Endothelial cell of umbilical vein (primary cell): Measurements from ENCODE around the gene IST1. TPM values are rescaled to one million over a fixed set of nuclear protein-coding genes. Genes with fewer than 3 reads are reported as not detected.

Source experiments
- BruUV-seq: library from RNA; stranded (reverse); fragments of 400-500 nt; replicated peaks from 2 replicates; lab custom pipeline; 2021; lab: Mats Ljungman, UMichigan
- CTCF ChIA-PET: fragments of 300-600, 350-600 bp; sonication (Branson Sonifier 250); formaldehyde crosslinking; loops from one replicate; lab custom pipeline; 2021; ENCODE audit warnings: antibody characterized with exemption, inconsistent platforms; lab: Charles Lee
- POLR2A ChIA-PET: fragments of 300-600, 350-600 bp; sonication (Branson Sonifier 250); formaldehyde crosslinking; loops from one replicate; lab custom pipeline; 2021; ENCODE audit warnings: antibody characterized with exemption, inconsistent platforms; lab: Charles Lee
- DNase-seq: peaks from one replicate; pipeline ENCODE4 v3.0.0-alpha.2; 2011; ENCODE audit warnings: low read depth, low spot score
- FAIRE-seq: peaks from 2 replicates; lab custom pipeline; 2011; peaks lifted over from hg19 to GRCh38; lab: Jason Lieb, UNC
- H2AFZ ChIP-seq: 2 replicates; pipeline ENCODE4 v1.6.0; 2012; ENCODE audit warnings: low read depth, low read length, control low read depth, inconsistent platforms
- H3K27ac ChIP-seq: 2 replicates; pipeline ENCODE4 v1.5.1; 2011; ENCODE audit warnings: low read depth, mild to moderate bottlenecking, control low read depth, low read length, moderate library complexity; ENCODE audit not compliant: insufficient read depth
- H3K27me3 ChIP-seq, 2 experiments: 2 replicates each; pipeline versions ENCODE4 v1.6.0 to v1.6.1; 2011; ENCODE audit warnings: low read length in 2 of 2, mixed read lengths in 1 of 2; ENCODE audit not compliant: control insufficient read depth in 2 of 2, insufficient read depth in 2 of 2
- H3K36me3 ChIP-seq, 2 experiments: 2 replicates in 1 of 2; 3 replicates in 1 of 2; pipeline ENCODE4 v1.5.1; 2011; ENCODE audit warnings: low read length in 2 of 2, mild to moderate bottlenecking in 1 of 2, moderate library complexity in 1 of 2; ENCODE audit not compliant: control insufficient read depth in 2 of 2, insufficient read depth in 2 of 2; ENCODE audit errors: extremely low read depth in 1 of 2
- H3K4me1 ChIP-seq: 3 replicates; pipeline ENCODE4 v1.5.1; 2011; ENCODE audit warnings: mild to moderate bottlenecking, low read length; ENCODE audit not compliant: control insufficient read depth, insufficient read depth; ENCODE audit errors: extremely low read depth
- H3K4me2 ChIP-seq: 2 replicates; pipeline ENCODE4 v1.6.1; 2011; ENCODE audit warnings: low read length, control low read depth, mixed read lengths; ENCODE audit not compliant: insufficient read depth
- H3K4me3 ChIP-seq, 3 experiments: fragments of 200-600 bp in 1 of 3; sonication (generic), shearing (Covaris generic) in 1 of 3; replicated peaks in 1 of 3; 2 replicates each; pipeline ENCODE4 v1.5.1; 2011 to 2016; ENCODE audit warnings: control low read depth in 3 of 3, low read length in 3 of 3, mild to moderate bottlenecking in 2 of 3, inconsistent platforms in 1 of 3, low read depth in 1 of 3, moderate library complexity in 1 of 3; ENCODE audit not compliant: insufficient read depth in 1 of 3
- H3K79me2 ChIP-seq: 2 replicates; pipeline ENCODE4 v1.6.0; 2012; ENCODE audit warnings: low read length, inconsistent platforms; ENCODE audit not compliant: control insufficient read depth, insufficient read depth
- H3K9ac ChIP-seq: replicated peaks from 2 replicates; pipeline ENCODE3; 2011; ENCODE audit warnings: low read length, control low read depth; ENCODE audit not compliant: insufficient read depth; ENCODE audit errors: extremely low read depth
- H3K9me1 ChIP-seq: replicated peaks from 3 replicates; pipeline ENCODE4 v1.6.0; 2011; ENCODE audit warnings: mild to moderate bottlenecking, low read length; ENCODE audit not compliant: control insufficient read depth, insufficient read depth; ENCODE audit errors: extremely low read depth
- H3K9me3 ChIP-seq: replicated peaks from 2 replicates; pipeline ENCODE4 v1.5.1; 2012; ENCODE audit warnings: low read length, inconsistent platforms; ENCODE audit not compliant: control insufficient read depth, insufficient read depth
- H4K20me1 ChIP-seq: replicated peaks from 2 replicates; pipeline ENCODE3; 2011; ENCODE audit warnings: mild to moderate bottlenecking, low read length; ENCODE audit not compliant: control insufficient read depth, insufficient read depth; ENCODE audit errors: extremely low read depth
- EZH2 ChIP-seq: IDR thresholded peaks from 2 replicates; pipeline ENCODE4 v1.6.1; 2012; ENCODE audit warnings: borderline replicate concordance, low read depth, mild to moderate bottlenecking, moderate library complexity, low read length, inconsistent platforms; ENCODE audit not compliant: severe bottlenecking
- FOS ChIP-seq: IDR thresholded peaks from 2 replicates; pipeline ENCODE4 v1.6.1; 2011; ENCODE audit warnings: mild to moderate bottlenecking, low read length, moderate library complexity, borderline replicate concordance; ENCODE audit not compliant: insufficient read depth
- GATA2 ChIP-seq: IDR thresholded peaks from 2 replicates; pipeline ENCODE4 v1.7.0; 2011; ENCODE audit warnings: low read depth, mild to moderate bottlenecking, moderate library complexity, mixed read lengths, low read length; ENCODE audit not compliant: insufficient read length, insufficient read depth
- JUN ChIP-seq: IDR thresholded peaks from 2 replicates; pipeline ENCODE4 v1.6.1; 2011; ENCODE audit warnings: borderline replicate concordance, low read depth; ENCODE audit not compliant: insufficient read length, insufficient read depth
- MAX ChIP-seq: IDR thresholded peaks from 2 replicates; pipeline ENCODE4 v1.6.1; 2011; ENCODE audit not compliant: insufficient read depth, insufficient read length
- MYC ChIP-seq: IDR thresholded peaks from one replicate; pipeline ENCODE4 v1.6.1; 2011; ENCODE audit warnings: mild to moderate bottlenecking, low read depth, low read length
- POLR2A ChIP-seq: IDR thresholded peaks from 2 replicates; pipeline ENCODE4 v1.6.1; 2012; ENCODE audit warnings: low read depth, mild to moderate bottlenecking, control low read depth, low read length
- POLR2AphosphoS5 ChIP-seq: IDR thresholded peaks from 2 replicates; pipeline ENCODE4 v1.6.1; 2012; ENCODE audit warnings: low read depth, mild to moderate bottlenecking, control low read depth, low read length, moderate library complexity; ENCODE audit not compliant: insufficient read depth
- dilution Hi-C: fragments of 300-500 bp; cut with MboI; formaldehyde crosslinking; loops from one replicate; pipeline ENCODE4 v1.15.0; 2019; ENCODE audit warnings: low sequenced_read_pairs; ENCODE audit not compliant: extremely low pct_ligation_motif_present
- intact Hi-C: fragments of 100-400 bp; cut with micrococcal nuclease; formaldehyde crosslinking; loops from one replicate; pipeline ENCODE4 v1.10.0; 2022
- polyA plus RNA-seq, 4 experiments: library from polyadenylated mRNA; depleted of rRNA in 3 of 4; stranded (reverse) in 3 of 4; unstranded in 1 of 4; fragments of >200 nt; gene quantifications; 2 replicates each; pipeline versions ENCODE4 v1.2.1 to v1.2.3, GENCODE V29; 2011 to 2012; ENCODE audit warnings: missing spikeins in 1 of 4
- total RNA-seq: library from RNA; stranded (reverse); gene quantifications from 2 replicates; pipeline ENCODE4 v1.2.3, GENCODE V29; 2021
- TF ChIP-seq, protein P1 (sequence below), 2 donors: IDR thresholded peaks; 1 replicate in 1 of 2; 2 replicates in 1 of 2; pipeline ENCODE4 v1.5.1; 2011; ENCODE audit warnings: low read length in 2 of 2, mild to moderate bottlenecking in 2 of 2, moderate library complexity in 2 of 2, control low read depth in 1 of 2, inconsistent platforms in 1 of 2, low read depth in 1 of 2; ENCODE audit not compliant: insufficient read depth in 1 of 2; ENCODE audit errors: extremely low read depth in 1 of 2

The IST1 gene
- total and polyA plus RNA-seq, 2 donors (not counting 3 experiments of a cell fraction or from before 2014, with no cell fraction given): 145 to 165 TPM

DNA sequence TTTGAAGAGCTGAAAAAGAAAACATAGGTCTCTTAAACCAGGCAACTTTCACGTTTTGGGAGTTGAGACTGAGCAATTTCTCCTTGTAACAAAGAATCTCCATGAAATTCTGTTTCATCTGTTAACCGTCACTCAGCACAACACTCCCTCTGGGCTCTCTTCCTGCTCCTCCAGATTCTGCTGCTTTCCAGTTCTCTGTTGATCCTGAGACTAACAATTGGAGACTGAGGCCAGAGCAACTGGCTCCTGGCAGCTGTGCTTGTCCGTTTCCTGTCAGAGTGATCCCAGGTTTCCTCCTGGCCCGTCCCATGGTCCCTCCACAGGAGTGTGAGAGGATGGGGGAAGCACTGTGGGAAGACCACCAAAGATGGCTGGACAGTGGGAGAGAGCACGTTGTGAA is 32.5 kb downstream of the IST1 start:
- Histone ChIP-seq H4K20me1 (peaks cover 6% of the 10 kb centered on the region), H3K27ac (peak overlapping the region; percentile 75), H2AFZ (no peak overlapping the region), H3K4me1 (peaks cover 55% of the 10 kb centered on the region), H3K79me2 (peaks cover 43% of the 10 kb centered on the region), H3K9me1 (no peaks in the 10 kb centered on the region), H3K9me3 (no peaks in the 10 kb centered on the region), H3K4me2 (peak overlapping the region; percentile 63), H3K9ac (peak overlapping the region; percentile 34), H3K27me3 (no peaks in the 10 kb centered on the region), H3K36me3 (peaks cover 7 to 23% of the 10 kb centered on the region in 2 experiments), H3K4me3 (no peak overlapping the region)
- dilution Hi-C loops (no loop called here), intact Hi-C loops (loop anchor here (1.0 to 10.0 kb wide), 5 partner anchors 13 to 167 kb away; partner anchors contain the start of genes DHODH, DHX38, IST1 and TXNL4B)
- TF ChIP-seq, protein P1, sequence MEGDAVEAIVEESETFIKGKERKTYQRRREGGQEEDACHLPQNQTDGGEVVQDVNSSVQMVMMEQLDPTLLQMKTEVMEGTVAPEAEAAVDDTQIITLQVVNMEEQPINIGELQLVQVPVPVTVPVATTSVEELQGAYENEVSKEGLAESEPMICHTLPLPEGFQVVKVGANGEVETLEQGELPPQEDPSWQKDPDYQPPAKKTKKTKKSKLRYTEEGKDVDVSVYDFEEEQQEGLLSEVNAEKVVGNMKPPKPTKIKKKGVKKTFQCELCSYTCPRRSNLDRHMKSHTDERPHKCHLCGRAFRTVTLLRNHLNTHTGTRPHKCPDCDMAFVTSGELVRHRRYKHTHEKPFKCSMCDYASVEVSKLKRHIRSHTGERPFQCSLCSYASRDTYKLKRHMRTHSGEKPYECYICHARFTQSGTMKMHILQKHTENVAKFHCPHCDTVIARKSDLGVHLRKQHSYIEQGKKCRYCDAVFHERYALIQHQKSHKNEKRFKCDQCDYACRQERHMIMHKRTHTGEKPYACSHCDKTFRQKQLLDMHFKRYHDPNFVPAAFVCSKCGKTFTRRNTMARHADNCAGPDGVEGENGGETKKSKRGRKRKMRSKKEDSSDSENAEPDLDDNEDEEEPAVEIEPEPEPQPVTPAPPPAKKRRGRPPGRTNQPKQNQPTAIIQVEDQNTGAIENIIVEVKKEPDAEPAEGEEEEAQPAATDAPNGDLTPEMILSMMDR (IDR thresholded peaks at IDR 0.05; ENCODE audit: extremely low read depth in 1 of 2, insufficient read depth in 1 of 2, low read depth in 1 of 2, low read length in 2 of 2): no peak
- TF ChIP-seq MAX (no peak), EZH2 (no peak), MYC (no peak), POLR2A (no peak), JUN (no peak), GATA2 (no peak), POLR2AphosphoS5 (no peak), FOS (no peak)
- POLR2A ChIA-PET: no interaction called here
- DNase-seq (no peak), FAIRE-seq (peak; percentile 75)
- TSS peak; percentile 42 for BruUV-seq
- CTCF ChIA-PET: interaction anchor here (1.1 to 4.6 kb wide), 2 partner anchors 34 to 45 kb away, joined by 5 to 27 read pairs; partner anchors contain the start of gene ZNF821
